Activated B cell treated with CpG ODN at 0.5 μM for 24 hours (primary cell): ENCODE data around the gene CFAP221. TPM values are rescaled to one million over a fixed set of nuclear protein-coding genes. Genes with fewer than 3 reads are reported as not detected.
"Not testable (repeated sequence)": the region's sequence is repeated elsewhere in the genome, so short reads cannot be mapped to it uniquely, and the experiment has no call there.

Experiments
- ATAC-seq: fragments of 200-7000 bp; cut with Tn5 transposase; one replicate; pipeline ENCODE4 v1.10.0; 2021; ENCODE audit warnings: low read depth, mild to moderate bottlenecking, moderate library complexity
- CTCF ChIA-PET: fragments of 350-600 bp; sonication (Branson Sonifier 250); formaldehyde crosslinking; loops from one replicate; lab custom pipeline; 2021; ENCODE audit warnings: antibody characterized with exemption; lab: Charles Lee
- POLR2A ChIA-PET: fragments of 350-600 bp; sonication (Branson Sonifier 250); formaldehyde crosslinking; loops from one replicate; lab custom pipeline; 2021; ENCODE audit warnings: antibody characterized with exemption; lab: Charles Lee
- DNase-seq: peaks from one replicate; pipeline ENCODE4 v3.0.0; 2022
- H3K27ac Mint-ChIP-seq: one replicate; pipeline ENCODE4 v1.8.0; 2020; ENCODE audit warnings: mixed read lengths
- H3K27me3 Mint-ChIP-seq: one replicate; pipeline ENCODE4 v1.8.0; 2021; ENCODE audit warnings: mixed read lengths
- H3K36me3 Mint-ChIP-seq: one replicate; pipeline ENCODE4 v1.8.0; 2021; ENCODE audit warnings: low read depth, mixed read lengths
- H3K4me1 Mint-ChIP-seq: one replicate; pipeline ENCODE4 v1.8.0; 2021; ENCODE audit warnings: mixed read lengths
- H3K4me3 Mint-ChIP-seq: one replicate; pipeline ENCODE4 v1.8.0; 2020; ENCODE audit warnings: mild to moderate bottlenecking, mixed read lengths
- H3K9me3 Mint-ChIP-seq: one replicate; pipeline ENCODE4 v1.8.0; 2020; ENCODE audit warnings: mixed read lengths
- CTCF ChIP-seq: fragments of 200-600 bp; IDR thresholded peaks from one replicate; pipeline ENCODE4 v1.8.0; 2022; ENCODE audit warnings: antibody characterized with exemption, mild to moderate bottlenecking
- intact Hi-C: fragments of 100-400 bp; cut with micrococcal nuclease; formaldehyde crosslinking; loops from one replicate; pipeline ENCODE4 v1.15.1; 2024
- total RNA-seq: library from RNA; stranded (reverse); gene quantifications from 2 replicates; pipeline ENCODE4 v1.2.3, GENCODE V29; 2022

The CFAP221 gene
- total RNA-seq, 1 donor from 2014 or later = not detected

- TF ChIP-seq CTCF = no peak
- intact Hi-C loops = no loop called here
- POLR2A ChIA-PET = no interaction called here
- no peaks in the 10 kb centered on the region for H3K36me3 Mint-ChIP-seq
- H3K27ac Mint-ChIP-seq = no peak overlapping the region
- no peak overlapping the region for H3K4me3 Mint-ChIP-seq
- DNase-seq = no peak
- CTCF ChIA-PET = no interaction called here
- no peaks in the 10 kb centered on the region for H3K9me3 Mint-ChIP-seq
- H3K4me1 Mint-ChIP-seq = no peaks in the 10 kb centered on the region
- no peak for ATAC-seq
- peaks cover 12% of the 10 kb centered on the region for H3K27me3 Mint-ChIP-seq
These were observed 62.4 kb downstream of the CFAP221 start for GRCh38 chr2:119606674-119607073.

- H3K4me1 Mint-ChIP-seq = no peaks in the 10 kb centered on the region
- POLR2A ChIA-PET = no interaction called here
- CTCF ChIA-PET = no interaction called here
- peaks cover 3% of the 10 kb centered on the region for H3K9me3 Mint-ChIP-seq
- H3K4me3 Mint-ChIP-seq = no peak overlapping the region
- no peak for TF ChIP-seq CTCF
- ATAC-seq (no peak), DNase-seq (no peak)
- H3K27ac Mint-ChIP-seq = no peak overlapping the region
- peaks cover 8% of the 10 kb centered on the region for H3K27me3 Mint-ChIP-seq
- no peaks in the 10 kb centered on the region for H3K36me3 Mint-ChIP-seq
- intact Hi-C loops = no loop called here
These were observed 64.3 kb downstream of the CFAP221 start for GRCh38 chr2:119608553-119608952.

GRCh38 chr2:119609337-119609736, 65.1 kb downstream of the CFAP221 start:
- no peak for DNase-seq
- no peak for ATAC-seq
- Mint-ChIP-seq H3K9me3 (peaks cover 11% of the 10 kb centered on the region), H3K27me3 (peaks cover 8% of the 10 kb centered on the region), H3K4me1 (no peaks in the 10 kb centered on the region), H3K27ac (no peak overlapping the region), H3K36me3 (no peaks in the 10 kb centered on the region), H3K4me3 (no peak overlapping the region)
- no peak for TF ChIP-seq CTCF
- intact Hi-C loops = no loop called here
- ChIA-PET CTCF (no interaction called here), POLR2A (no interaction called here)

GRCh38 chr2:119614140-119614539, 69.9 kb downstream of the CFAP221 start:
- DNase-seq, intact Hi-C loops, CTCF ChIA-PET, ATAC-seq, H3K4me3 Mint-ChIP-seq, H3K36me3 Mint-ChIP-seq, H3K4me1 Mint-ChIP-seq, POLR2A ChIA-PET, H3K27ac Mint-ChIP-seq: not testable (repeated sequence)
- Mint-ChIP-seq H3K9me3 (peaks cover 27% of the 10 kb centered on the region), H3K27me3 (peaks cover 19% of the 10 kb centered on the region)

GRCh38 chr2:119616421-119616820, 72.2 kb downstream of the CFAP221 start:
- TF ChIP-seq CTCF = no peak
- POLR2A ChIA-PET = no interaction called here
- ATAC-seq = no peak
- intact Hi-C loops = no loop called here
- H3K27me3 Mint-ChIP-seq = peaks cover 27% of the 10 kb centered on the region
- CTCF ChIA-PET = no interaction called here
- H3K9me3 Mint-ChIP-seq = peaks cover 27% of the 10 kb centered on the region
- no peaks in the 10 kb centered on the region for H3K4me1 Mint-ChIP-seq
- no peak overlapping the region for H3K27ac Mint-ChIP-seq
- H3K36me3 Mint-ChIP-seq = no peaks in the 10 kb centered on the region
- no peak overlapping the region for H3K4me3 Mint-ChIP-seq
- no peak for DNase-seq

GRCh38 chr2:119617455-119617854, 73.2 kb downstream of the CFAP221 start:
- Mint-ChIP-seq H3K36me3 (no peaks in the 10 kb centered on the region), H3K4me1 (no peaks in the 10 kb centered on the region), H3K4me3 (no peak overlapping the region), H3K9me3 (peaks cover 27% of the 10 kb centered on the region), H3K27ac (no peak overlapping the region), H3K27me3 (peaks cover 28% of the 10 kb centered on the region)
- CTCF ChIA-PET = no interaction called here
- no peak for TF ChIP-seq CTCF
- POLR2A ChIA-PET = no interaction called here
- intact Hi-C loops = no loop called here
- ATAC-seq = no peak
- no peak for DNase-seq

- POLR2A ChIA-PET, H3K27ac Mint-ChIP-seq, H3K4me3 Mint-ChIP-seq, ATAC-seq, H3K36me3 Mint-ChIP-seq, DNase-seq, CTCF ChIA-PET, H3K4me1 Mint-ChIP-seq, intact Hi-C loops: not testable (repeated sequence)
- Mint-ChIP-seq H3K27me3 (peaks cover 30% of the 10 kb centered on the region), H3K9me3 (peaks cover 25% of the 10 kb centered on the region)
These were observed 74.5 kb downstream of the CFAP221 start for GRCh38 chr2:119618725-119619124.
